ENCODE measurements around the gene CDCP1.

DNA sequence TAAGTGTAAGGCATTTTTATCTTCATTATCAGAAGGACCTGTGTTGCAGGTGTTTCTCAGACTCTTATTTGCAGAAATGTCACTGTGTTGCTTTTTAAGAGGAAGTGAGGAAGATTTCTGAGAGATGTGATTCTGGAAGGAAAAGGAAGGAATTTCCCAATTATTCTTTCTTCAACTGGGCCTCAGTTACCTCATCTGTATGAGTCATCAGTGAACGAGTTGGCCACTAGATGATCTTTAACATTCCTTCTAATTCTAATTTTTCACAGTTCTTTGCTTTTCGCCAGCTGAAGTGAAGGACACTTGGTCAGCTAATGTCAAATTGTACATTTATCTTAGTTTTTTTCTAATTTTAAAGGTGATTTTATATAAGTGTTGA is 91.2 kb downstream of the CDCP1 start:
- TF ChIP-seq, protein P1, sequence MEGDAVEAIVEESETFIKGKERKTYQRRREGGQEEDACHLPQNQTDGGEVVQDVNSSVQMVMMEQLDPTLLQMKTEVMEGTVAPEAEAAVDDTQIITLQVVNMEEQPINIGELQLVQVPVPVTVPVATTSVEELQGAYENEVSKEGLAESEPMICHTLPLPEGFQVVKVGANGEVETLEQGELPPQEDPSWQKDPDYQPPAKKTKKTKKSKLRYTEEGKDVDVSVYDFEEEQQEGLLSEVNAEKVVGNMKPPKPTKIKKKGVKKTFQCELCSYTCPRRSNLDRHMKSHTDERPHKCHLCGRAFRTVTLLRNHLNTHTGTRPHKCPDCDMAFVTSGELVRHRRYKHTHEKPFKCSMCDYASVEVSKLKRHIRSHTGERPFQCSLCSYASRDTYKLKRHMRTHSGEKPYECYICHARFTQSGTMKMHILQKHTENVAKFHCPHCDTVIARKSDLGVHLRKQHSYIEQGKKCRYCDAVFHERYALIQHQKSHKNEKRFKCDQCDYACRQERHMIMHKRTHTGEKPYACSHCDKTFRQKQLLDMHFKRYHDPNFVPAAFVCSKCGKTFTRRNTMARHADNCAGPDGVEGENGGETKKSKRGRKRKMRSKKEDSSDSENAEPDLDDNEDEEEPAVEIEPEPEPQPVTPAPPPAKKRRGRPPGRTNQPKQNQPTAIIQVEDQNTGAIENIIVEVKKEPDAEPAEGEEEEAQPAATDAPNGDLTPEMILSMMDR (IDR thresholded peaks at IDR 0.05), result no peak
- TF ChIP-seq EZH2 (IDR thresholded peaks at IDR 0.05; ENCODE audit: borderline replicate concordance, insufficient read depth, low read depth, low read length, poor library complexity, severe bottlenecking), result no peak
